ENCODE results near the gene NGEF. TPM values are rescaled to one million over a fixed set of nuclear protein-coding genes. Genes with fewer than 3 reads are reported as not detected.

NGEF gene
- polyA plus RNA-seq, 1 experiment: 0.10 TPM

DNA sequence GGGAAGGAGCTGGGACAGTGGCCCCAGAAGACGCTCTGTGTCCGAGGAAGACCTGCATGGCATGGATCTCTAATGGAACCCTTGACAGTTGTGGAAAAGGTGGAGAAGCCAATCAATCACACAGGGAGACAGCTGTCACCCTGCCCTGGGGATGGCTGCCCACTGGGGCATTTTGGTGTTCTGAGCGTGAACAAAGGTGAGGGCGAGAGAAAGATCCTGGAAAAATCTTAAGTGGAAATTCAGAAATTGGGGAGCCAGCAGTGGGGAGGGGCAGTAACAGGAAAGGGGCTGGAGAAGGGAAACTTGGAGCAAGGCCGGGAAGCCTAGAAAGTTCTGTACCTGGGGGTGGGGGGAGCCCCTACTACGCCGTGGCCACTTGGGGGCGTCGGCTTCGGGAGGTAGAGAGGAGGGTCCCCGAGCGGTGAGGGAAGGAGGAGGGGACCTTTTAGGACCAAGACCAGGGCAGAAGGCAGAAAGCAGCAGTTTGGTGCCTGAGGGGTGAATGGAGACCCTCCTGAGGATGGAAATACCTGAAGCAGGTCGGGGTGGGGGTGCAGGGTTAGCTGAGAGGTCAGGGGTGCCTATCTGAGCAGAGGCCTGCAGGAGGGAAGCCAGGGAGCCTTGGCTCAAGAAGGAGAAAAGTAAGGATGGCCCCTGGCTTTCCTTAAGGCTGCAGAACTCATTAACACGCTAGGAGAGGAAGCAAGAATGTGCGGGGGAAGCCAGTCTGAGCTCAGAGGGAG is 30.0 kb downstream of the NGEF start:
- TF ChIP-seq, protein P1, sequence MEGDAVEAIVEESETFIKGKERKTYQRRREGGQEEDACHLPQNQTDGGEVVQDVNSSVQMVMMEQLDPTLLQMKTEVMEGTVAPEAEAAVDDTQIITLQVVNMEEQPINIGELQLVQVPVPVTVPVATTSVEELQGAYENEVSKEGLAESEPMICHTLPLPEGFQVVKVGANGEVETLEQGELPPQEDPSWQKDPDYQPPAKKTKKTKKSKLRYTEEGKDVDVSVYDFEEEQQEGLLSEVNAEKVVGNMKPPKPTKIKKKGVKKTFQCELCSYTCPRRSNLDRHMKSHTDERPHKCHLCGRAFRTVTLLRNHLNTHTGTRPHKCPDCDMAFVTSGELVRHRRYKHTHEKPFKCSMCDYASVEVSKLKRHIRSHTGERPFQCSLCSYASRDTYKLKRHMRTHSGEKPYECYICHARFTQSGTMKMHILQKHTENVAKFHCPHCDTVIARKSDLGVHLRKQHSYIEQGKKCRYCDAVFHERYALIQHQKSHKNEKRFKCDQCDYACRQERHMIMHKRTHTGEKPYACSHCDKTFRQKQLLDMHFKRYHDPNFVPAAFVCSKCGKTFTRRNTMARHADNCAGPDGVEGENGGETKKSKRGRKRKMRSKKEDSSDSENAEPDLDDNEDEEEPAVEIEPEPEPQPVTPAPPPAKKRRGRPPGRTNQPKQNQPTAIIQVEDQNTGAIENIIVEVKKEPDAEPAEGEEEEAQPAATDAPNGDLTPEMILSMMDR (IDR thresholded peaks at IDR 0.05; ENCODE audit: low read depth, low read length): no peak
- Histone ChIP-seq H3K27me3 (ENCODE audit: control insufficient read depth, insufficient read depth, low read length) (no peaks in the 10 kb centered on the region), H3K27ac (ENCODE audit: low read depth, low read length) (no peak overlapping the region), H3K9me3 (ENCODE audit: control insufficient read depth, insufficient read depth, low read length) (no peaks in the 10 kb centered on the region), H3K4me3 (ENCODE audit: low read depth, low read length) (no peak overlapping the region)
- DNase-seq (ENCODE audit: low read depth, low spot score): no peak
- CTCF ChIA-PET: no interaction called here
- POLR2A ChIA-PET: no interaction called here

- DNase-seq (ENCODE audit: low read depth, low spot score): no peak
- ChIA-PET POLR2A (no interaction called here), CTCF (no interaction called here)
- Histone ChIP-seq H3K27ac (ENCODE audit: low read depth, low read length) (no peak overlapping the region), H3K9me3 (ENCODE audit: control insufficient read depth, insufficient read depth, low read length) (no peaks in the 10 kb centered on the region), H3K4me3 (ENCODE audit: low read depth, low read length) (no peak overlapping the region), H3K27me3 (ENCODE audit: control insufficient read depth, insufficient read depth, low read length) (peaks cover 4% of the 10 kb centered on the region)
- TF ChIP-seq, protein P1 (IDR thresholded peaks at IDR 0.05; ENCODE audit: low read depth, low read length): no peak
Measured at GRCh38 chr2:232981767-232982360, 31.2 kb downstream of the NGEF start.

- ChIA-PET CTCF (no interaction called here), POLR2A (no interaction called here)
- Histone ChIP-seq H3K27ac (ENCODE audit: low read depth, low read length) (no peak overlapping the region), H3K4me3 (ENCODE audit: low read depth, low read length) (no peak overlapping the region), H3K27me3 (ENCODE audit: control insufficient read depth, insufficient read depth, low read length) (peaks cover 4% of the 10 kb centered on the region), H3K9me3 (ENCODE audit: control insufficient read depth, insufficient read depth, low read length) (no peaks in the 10 kb centered on the region)
- no peak for DNase-seq (ENCODE audit: low read depth, low spot score)
- TF ChIP-seq, protein P1 (IDR thresholded peaks at IDR 0.05; ENCODE audit: low read depth, low read length): no peak
Measured at GRCh38 chr2:232981356-232981755, 31.7 kb downstream of the NGEF start.

- CTCF ChIA-PET: interaction anchor here (1.1 kb wide), 1 partner anchor 74 kb away, joined by 5 read pairs; no protein-coding TSS in a partner anchor
Measured at GRCh38 chr2:232980683-232981082, 32.4 kb downstream of the NGEF start.

More at GRCh38 chr2:232980683-232981082, 32.4 kb downstream of the NGEF start:
- Histone ChIP-seq H3K27me3 (ENCODE audit: control insufficient read depth, insufficient read depth, low read length) (peaks cover 4% of the 10 kb centered on the region), H3K9me3 (ENCODE audit: control insufficient read depth, insufficient read depth, low read length) (no peaks in the 10 kb centered on the region), H3K4me3 (ENCODE audit: low read depth, low read length) (no peak overlapping the region), H3K27ac (ENCODE audit: low read depth, low read length) (no peak overlapping the region)
- TF ChIP-seq, protein P1 (IDR thresholded peaks at IDR 0.05; ENCODE audit: low read depth, low read length): no peak
- POLR2A ChIA-PET: interaction anchor here (0.6 kb wide), 1 partner anchor 249 kb away, joined by 6 read pairs; no protein-coding TSS in a partner anchor
- no peak for DNase-seq (ENCODE audit: low read depth, low spot score)

Measured in AG04450 (cell line).